Thoracic aorta (tissue), 2 donors: ENCODE measurements around the gene ID3. TPM values are rescaled to one million over a fixed set of nuclear protein-coding genes. Genes with fewer than 3 reads are reported as not detected.

Experiments
- ATAC-seq: fragments of 150-250 bp; one replicate; pipeline ENCODE4 v1.8.0; 2017; ENCODE audit warnings: low read depth; ENCODE audit not compliant: insufficient number of reproducible peaks, low FRiP score
- DNase-seq: peaks from one replicate; pipeline ENCODE4 v3.0.0-alpha.2; 2020; ENCODE audit warnings: low spot score
- H3K27ac ChIP-seq, 2 donors: fragments of 200-600 bp; sonication (generic); 1 replicate in 1 of 2; 2 replicates in 1 of 2; pipeline ENCODE4 v1.5.1; 2016; ENCODE audit warnings: mild to moderate bottlenecking in 2 of 2, moderate library complexity in 2 of 2
- H3K27me3 ChIP-seq: fragments of 200-600 bp; sonication (generic); replicated peaks from 2 replicates; pipeline ENCODE4 v1.6.0; 2016; ENCODE audit warnings: mild to moderate bottlenecking; ENCODE audit not compliant: insufficient read depth
- H3K36me3 ChIP-seq: fragments of 200-600 bp; sonication (generic); one replicate; pipeline ENCODE4 v1.5.1; 2016
- H3K4me1 ChIP-seq, 2 donors: fragments of 200-600 bp; sonication (generic); 1 replicate in 1 of 2; 2 replicates in 1 of 2; pipeline versions ENCODE4 v1.5.1 to v1.6.0; 2016; ENCODE audit warnings: low read depth in 2 of 2, mild to moderate bottlenecking in 1 of 2; ENCODE audit not compliant: control insufficient read depth in 1 of 2
- H3K4me3 ChIP-seq: fragments of 200-600 bp; sonication (generic); 2 replicates; pipeline ENCODE4 v1.5.1; 2016; ENCODE audit warnings: mild to moderate bottlenecking
- H3K9me3 ChIP-seq: fragments of 200-600 bp; sonication (generic); 2 replicates; pipeline ENCODE4 v1.5.1; 2016
- CTCF ChIP-seq: fragments of 200-600 bp; sonication (generic); IDR thresholded peaks from one replicate; pipeline ENCODE4 v1.5.1; 2019; ENCODE audit warnings: antibody characterized with exemption
- total RNA-seq, 2 donors: library from RNA; depleted of rRNA; stranded (reverse); fragments of >200 nt; gene quantifications; one replicate each; pipeline versions ENCODE4 v1.1.0 to v1.2.3, GENCODE V29; 2016

The ID3 gene
- total RNA-seq, 2 donors from 2014 or later: 309 to 692 TPM

- Histone ChIP-seq H3K4me3 (no peak overlapping the region), H3K27ac (no peak overlapping the region), H3K36me3 (no peaks in the 10 kb centered on the region), H3K9me3 (no peaks in the 10 kb centered on the region), H3K27me3 (no peaks in the 10 kb centered on the region), H3K4me1 (peaks cover 4 to 11% of the 10 kb centered on the region in 2 donors)
- DNase-seq (no peak), ATAC-seq (no peak)
- no peak for TF ChIP-seq CTCF
Measured at GRCh38 chr1:23537296-23537973, 21.9 kb downstream of the ID3 start.

GRCh38 chr1:23533246-23534023 is 25.9 kb downstream of the ID3 start:
- H3K4me3 ChIP-seq: no peak overlapping the region

GRCh38 chr1:23531562-23532094 is 27.7 kb downstream of the ID3 start:
- H3K36me3 ChIP-seq: no peaks in the 10 kb centered on the region
- H3K27me3 ChIP-seq: no peaks in the 10 kb centered on the region
- TF ChIP-seq CTCF: peak; percentile 2
- H3K4me3 ChIP-seq: peak overlapping the region; percentile 76
- no peaks in the 10 kb centered on the region for H3K9me3 ChIP-seq
- H3K27ac ChIP-seq: peak overlapping the region in 1 of 2 donors; percentile 41
- ATAC-seq (no peak), DNase-seq (no peak)
- peaks cover 13 to 26% of the 10 kb centered on the region in 2 donors for H3K4me1 ChIP-seq

More at GRCh38 chr1:23533246-23534023, 25.9 kb downstream of the ID3 start:
- Histone ChIP-seq H3K4me1 (peaks cover 13 to 18% of the 10 kb centered on the region in 2 donors), H3K27ac (no peak overlapping the region), H3K27me3 (no peaks in the 10 kb centered on the region), H3K9me3 (no peaks in the 10 kb centered on the region), H3K36me3 (no peaks in the 10 kb centered on the region)
- no peak for TF ChIP-seq CTCF
- no peak for DNase-seq
- no peak for ATAC-seq

- no peaks in the 10 kb centered on the region for H3K36me3 ChIP-seq
- peaks cover 13 to 26% of the 10 kb centered on the region in 2 donors for H3K4me1 ChIP-seq
- peak; percentile 41 for DNase-seq
- peak within 1 kb of the TSS in 1 of 2 donors; percentile 41 for H3K27ac ChIP-seq
- no peaks in the 10 kb centered on the region for H3K27me3 ChIP-seq
- no peak for ATAC-seq
- peak within 1 kb of the TSS; percentile 76 for H3K4me3 ChIP-seq
- H3K9me3 ChIP-seq: no peaks in the 10 kb centered on the region
- TF ChIP-seq CTCF: peak; percentile 21
Measured at GRCh38 chr1:23530747-23531561, 28.3 kb downstream of the ID3 start, which contains the start of gene E2F2. E2F2 (minus strand) TSS chr1:23531233; CDS start chr1:23530793, 440 bp downstream.
